ENCODE measurements around the gene RBM38.

The RBM38 gene

DNA sequence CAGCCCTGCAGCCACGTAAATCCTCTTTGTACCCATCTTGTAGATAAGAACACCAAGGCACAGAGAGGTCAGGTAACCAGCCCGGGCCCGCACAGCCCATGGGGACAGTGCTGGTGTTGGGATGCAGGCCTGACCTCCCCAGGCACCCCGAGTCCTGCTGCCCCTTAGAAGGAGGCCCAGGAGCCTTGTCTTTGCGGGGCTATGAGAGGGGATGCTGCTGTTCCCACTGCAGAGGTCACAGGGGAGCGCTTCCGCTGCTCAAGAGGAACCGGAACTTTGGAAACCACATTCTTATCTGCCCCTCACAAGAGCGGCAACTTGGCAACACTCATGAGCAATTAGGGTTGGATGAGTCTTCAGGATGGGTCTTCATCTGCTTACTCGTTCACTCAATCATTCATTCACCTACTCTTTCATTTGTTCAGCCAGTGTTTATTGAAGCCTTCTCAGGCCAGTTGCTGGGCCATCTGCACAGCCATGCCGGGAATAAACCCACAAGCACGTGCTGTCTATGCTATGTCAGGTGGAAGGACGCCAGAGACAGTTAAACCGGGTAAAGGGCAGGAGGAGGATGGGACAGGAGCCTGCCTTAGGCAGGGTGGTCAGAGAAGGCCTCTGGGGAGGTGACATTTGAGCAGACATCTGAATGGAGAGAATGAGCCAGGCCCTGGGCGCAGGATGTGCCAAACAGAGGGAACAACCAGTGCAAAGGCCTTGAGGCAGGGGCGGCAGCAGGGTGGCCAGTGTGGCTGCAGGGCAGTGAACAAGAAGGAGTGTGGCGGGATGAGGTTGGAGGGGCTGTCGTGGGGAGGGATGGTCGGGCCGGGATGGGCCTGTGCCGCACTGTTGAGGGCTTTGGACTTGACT is 60.8 kb downstream of the RBM38 start:
- DNase-seq: no peak

DNA sequence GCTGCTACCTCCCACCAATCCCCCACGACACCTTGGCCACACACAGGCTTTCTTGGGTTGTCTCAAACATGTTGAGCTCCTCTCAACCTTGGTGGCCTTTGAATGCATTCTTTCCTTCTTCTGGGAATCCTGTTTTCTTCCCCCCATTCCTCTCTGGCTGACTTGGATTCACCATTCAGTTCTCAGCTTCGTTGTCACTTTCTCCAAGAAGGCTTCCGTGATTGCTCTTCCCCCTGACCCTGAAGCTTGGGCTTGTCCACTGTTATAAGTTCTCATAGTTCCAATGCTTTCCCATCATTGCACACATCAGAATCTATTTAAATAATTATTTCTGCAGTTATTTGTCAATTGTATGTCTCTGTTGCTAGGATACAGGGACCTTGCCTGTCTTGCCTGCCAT is 64.2 kb downstream of the RBM38 start:
- no peak for DNase-seq

DNA sequence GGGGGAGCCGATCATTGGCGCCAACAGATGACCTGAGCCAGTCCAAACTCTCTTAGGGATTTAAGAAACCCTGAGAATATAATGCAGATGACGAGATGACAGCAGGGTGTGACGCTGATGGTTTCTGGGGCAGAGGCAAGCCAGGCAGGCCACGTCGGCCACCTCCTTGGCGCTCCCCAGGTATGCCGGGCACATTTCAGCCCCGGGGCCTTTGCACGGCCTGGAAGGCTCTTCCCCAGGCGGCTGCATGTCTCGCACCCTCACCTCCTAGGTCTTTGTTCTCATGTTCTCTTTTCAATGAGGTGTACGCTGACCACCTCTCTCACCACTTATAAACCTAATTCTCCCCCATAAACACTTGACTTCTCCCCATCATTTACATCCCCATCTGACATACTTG is 64.9 kb downstream of the RBM38 start:
- DNase-seq: no peak

DNA sequence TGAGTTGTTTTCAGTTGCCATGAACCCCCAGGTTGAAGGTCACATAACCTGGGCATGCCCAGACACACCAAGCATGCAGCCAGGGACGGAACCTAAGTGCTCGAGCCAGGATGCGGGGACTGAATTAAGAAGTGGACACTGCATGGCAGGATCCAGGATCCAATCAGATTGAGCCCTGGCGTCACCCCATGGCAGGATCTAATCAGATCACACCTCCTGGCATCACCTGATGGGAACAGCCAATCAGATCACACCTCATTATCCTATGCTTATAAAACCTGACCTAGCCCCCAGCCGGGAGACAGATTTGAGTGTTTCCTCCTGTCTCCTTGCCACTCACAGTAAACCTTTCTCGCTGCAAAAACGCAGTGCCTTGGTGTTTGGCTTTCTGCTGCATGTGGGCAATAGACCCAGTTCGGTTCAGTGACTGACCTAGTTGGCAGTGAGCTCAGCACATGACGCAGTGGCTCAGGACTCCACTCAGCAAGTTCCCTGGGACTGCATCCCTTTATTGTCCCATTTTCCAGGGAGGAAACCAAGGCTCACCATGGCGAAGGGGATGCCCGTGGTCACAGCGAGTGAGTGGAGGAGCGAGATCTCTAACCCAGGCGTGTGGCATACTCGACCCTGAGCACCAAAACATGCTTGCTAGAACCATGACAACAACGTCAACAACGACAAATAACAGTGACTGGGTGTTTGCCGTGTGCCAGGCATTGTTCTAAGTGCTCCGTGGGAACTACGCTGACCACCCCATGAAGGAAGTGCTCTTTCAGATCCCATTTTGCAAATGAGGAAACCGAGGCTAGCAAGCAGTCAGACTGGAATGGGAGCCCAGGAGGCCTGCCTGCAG is 66.3 kb downstream of the RBM38 start:
- DNase-seq: peak in 2 of 14 donors; percentile 2 to 22

DNA sequence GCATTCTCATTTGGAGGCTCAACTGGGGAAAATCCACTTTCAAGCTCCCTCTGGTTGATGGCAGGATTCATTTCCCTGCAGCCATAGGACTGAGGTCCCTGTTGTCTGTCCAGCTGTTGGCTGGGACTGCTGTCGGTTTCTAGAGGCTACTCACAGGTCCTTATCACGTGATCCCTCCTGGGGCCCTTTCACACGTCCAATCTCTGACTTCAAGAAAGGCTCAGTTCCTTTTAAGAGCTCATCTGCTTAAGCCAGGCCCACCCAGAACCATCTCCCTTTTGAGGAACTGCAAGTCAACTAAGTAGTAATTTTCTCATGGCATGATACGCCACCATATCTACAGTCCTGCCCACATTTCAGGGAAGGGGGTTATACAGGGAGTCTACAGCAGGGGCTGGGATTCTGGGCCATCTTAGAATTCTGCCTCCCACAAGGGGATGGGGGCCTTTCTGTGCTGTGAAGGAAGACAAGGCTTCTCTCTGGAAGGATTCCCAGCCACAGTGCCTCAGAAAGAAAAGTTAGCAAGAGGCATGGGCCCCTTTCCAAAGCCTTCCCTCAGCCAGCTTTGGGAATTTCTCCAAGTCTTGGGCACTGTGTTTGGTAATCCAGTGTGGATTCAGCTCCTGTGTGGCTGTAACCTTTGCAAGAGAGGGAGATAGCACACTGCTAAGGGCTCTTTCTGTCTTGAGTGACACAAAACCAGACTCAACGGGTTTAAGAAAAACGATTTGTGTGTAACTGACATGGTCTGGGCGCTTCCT is 67.4 kb downstream of the RBM38 start:
- peak in 9 of 14 donors; percentile 19 to 58 (median 40) for DNase-seq
